Esophagus squamous epithelium (tissue), 5 donors: ENCODE data around the gene KCNG4. TPM values are rescaled to one million over a fixed set of nuclear protein-coding genes. Genes with fewer than 3 reads are reported as not detected.

Source experiments
- DNase-seq: peaks from one replicate; lab custom pipeline; 2025; lab: John Stamatoyannopoulos, UW
- H3K27ac ChIP-seq, 4 donors: fragments of 200-600 bp; sonication (generic); one replicate each; pipeline ENCODE4 v1.5.1; 2016 to 2019; ENCODE audit warnings: mild to moderate bottlenecking in 1 of 4
- H3K27me3 ChIP-seq, 4 donors: fragments of 200-600 bp; sonication (generic); 1 replicate in 3 of 4; 2 replicates in 1 of 4; pipeline versions ENCODE4 v1.5.1 to v1.6.0; 2017 to 2021; ENCODE audit warnings: antibody characterized with exemption in 1 of 4
- H3K36me3 ChIP-seq, 3 donors: fragments of 200-600 bp; sonication (generic); one replicate each; pipeline ENCODE4 v1.5.1; 2016 to 2019
- H3K4me1 ChIP-seq, 3 donors: fragments of 200-600 bp; sonication (generic); one replicate each; pipeline ENCODE4 v1.5.1; 2017 to 2019
- H3K4me3 ChIP-seq, 4 donors: fragments of 200-600 bp; sonication (generic); 1 replicate in 3 of 4; 2 replicates in 1 of 4; pipeline ENCODE4 v1.5.1; 2016 to 2019; ENCODE audit warnings: mild to moderate bottlenecking in 2 of 4, moderate library complexity in 1 of 4
- H3K9me3 ChIP-seq, 3 donors: fragments of 200-600 bp; sonication (generic); one replicate each; pipeline ENCODE4 v1.5.1; 2016 to 2019
- POLR2A ChIP-seq, 4 donors: fragments of 450-650 bp; IDR thresholded peaks; one replicate each; pipeline ENCODE4 v1.6.1; 2017; ENCODE audit warnings: antibody characterized with exemption in 4 of 4, mild to moderate bottlenecking in 4 of 4, moderate library complexity in 3 of 4
- WGBS, 2 donors: methylation state at CpG; one replicate each; pipeline ENCODE4 v1.1.5; 2018; 5-methylcytosine and 5-hydroxymethylcytosine counted together
- intact Hi-C: fragments of 100-400 bp; cut with DNase I; formaldehyde crosslinking; loops from one replicate; pipeline ENCODE4 v1.15.0; 2022
- total RNA-seq, 4 donors: library from RNA; depleted of rRNA; stranded (reverse); fragments of >200 nt; gene quantifications; one replicate each; pipeline ENCODE4 v1.1.0, GENCODE V29; 2016
- TF ChIP-seq, protein P1 (sequence below), 6 experiments: fragments of 450-650 bp in 4 of 6; fragments of 200-600 bp in 2 of 6; sonication (generic) in 2 of 6; IDR thresholded peaks; one replicate each; pipeline ENCODE4 v1.5.1; 2016 to 2019; ENCODE audit warnings: antibody characterized with exemption in 6 of 6, mild to moderate bottlenecking in 4 of 6, moderate library complexity in 4 of 6
- donor health status: DM: yes; HTN: yes; CAD: no.

KCNG4 gene
- total RNA-seq, 4 donors from 2014 or later: not detected

DNA sequence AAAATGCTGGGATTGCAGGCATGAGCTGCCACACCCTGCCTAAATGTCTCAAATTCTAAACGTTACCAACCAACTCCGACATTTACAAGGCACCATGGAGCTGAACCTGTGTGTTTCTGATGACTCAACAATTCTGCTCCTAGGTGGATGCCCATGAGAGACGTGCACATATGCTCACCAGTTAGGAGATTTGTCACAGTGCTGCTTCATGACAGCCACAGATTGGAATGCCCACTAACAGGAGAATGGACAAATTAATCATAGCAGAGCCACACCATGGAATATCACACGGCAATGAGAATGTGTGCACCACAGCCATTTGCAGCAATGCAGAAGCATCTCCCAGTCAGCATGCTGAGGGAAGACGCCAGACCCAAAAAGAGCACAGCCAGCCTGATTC lies 8.0 kb upstream of the KCNG4 start:
- Histone ChIP-seq H3K4me3 (no peak overlapping the region), H3K9me3 (no peaks in the 10 kb centered on the region), H3K27me3 (peaks cover 0 to 13% (median 0%) of the 10 kb centered on the region in 4 donors), H3K27ac (no peak overlapping the region), H3K4me1 (no peaks in the 10 kb centered on the region), H3K36me3 (no peaks in the 10 kb centered on the region)
- DNase-seq: no peak
- intact Hi-C loops: no loop called here
- WGBS, 2 donors: 81 to 93% methylated on average over 2 of the region's 5 CpGs
- no peak for TF ChIP-seq POLR2A (IDR thresholded peaks at IDR 0.05)
- TF ChIP-seq, protein P1, sequence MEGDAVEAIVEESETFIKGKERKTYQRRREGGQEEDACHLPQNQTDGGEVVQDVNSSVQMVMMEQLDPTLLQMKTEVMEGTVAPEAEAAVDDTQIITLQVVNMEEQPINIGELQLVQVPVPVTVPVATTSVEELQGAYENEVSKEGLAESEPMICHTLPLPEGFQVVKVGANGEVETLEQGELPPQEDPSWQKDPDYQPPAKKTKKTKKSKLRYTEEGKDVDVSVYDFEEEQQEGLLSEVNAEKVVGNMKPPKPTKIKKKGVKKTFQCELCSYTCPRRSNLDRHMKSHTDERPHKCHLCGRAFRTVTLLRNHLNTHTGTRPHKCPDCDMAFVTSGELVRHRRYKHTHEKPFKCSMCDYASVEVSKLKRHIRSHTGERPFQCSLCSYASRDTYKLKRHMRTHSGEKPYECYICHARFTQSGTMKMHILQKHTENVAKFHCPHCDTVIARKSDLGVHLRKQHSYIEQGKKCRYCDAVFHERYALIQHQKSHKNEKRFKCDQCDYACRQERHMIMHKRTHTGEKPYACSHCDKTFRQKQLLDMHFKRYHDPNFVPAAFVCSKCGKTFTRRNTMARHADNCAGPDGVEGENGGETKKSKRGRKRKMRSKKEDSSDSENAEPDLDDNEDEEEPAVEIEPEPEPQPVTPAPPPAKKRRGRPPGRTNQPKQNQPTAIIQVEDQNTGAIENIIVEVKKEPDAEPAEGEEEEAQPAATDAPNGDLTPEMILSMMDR (IDR thresholded peaks at IDR 0.05): no peak

GRCh38 chr16:84247331-84247730 lies 7.5 kb upstream of the KCNG4 start:
- Histone ChIP-seq H3K27me3 (peaks cover 0 to 18% (median 0%) of the 10 kb centered on the region in 4 donors), H3K9me3 (no peaks in the 10 kb centered on the region), H3K4me3 (no peak overlapping the region), H3K27ac (no peak overlapping the region), H3K4me1 (no peaks in the 10 kb centered on the region), H3K36me3 (no peaks in the 10 kb centered on the region)
- WGBS, 2 donors: 78 to 82% methylated on average over 6 of the region's 6 CpGs
- intact Hi-C loops: no loop called here
- DNase-seq: no peak
- TF ChIP-seq, protein P1 (IDR thresholded peaks at IDR 0.05): no peak
- no peak for TF ChIP-seq POLR2A (IDR thresholded peaks at IDR 0.05)

DNA sequence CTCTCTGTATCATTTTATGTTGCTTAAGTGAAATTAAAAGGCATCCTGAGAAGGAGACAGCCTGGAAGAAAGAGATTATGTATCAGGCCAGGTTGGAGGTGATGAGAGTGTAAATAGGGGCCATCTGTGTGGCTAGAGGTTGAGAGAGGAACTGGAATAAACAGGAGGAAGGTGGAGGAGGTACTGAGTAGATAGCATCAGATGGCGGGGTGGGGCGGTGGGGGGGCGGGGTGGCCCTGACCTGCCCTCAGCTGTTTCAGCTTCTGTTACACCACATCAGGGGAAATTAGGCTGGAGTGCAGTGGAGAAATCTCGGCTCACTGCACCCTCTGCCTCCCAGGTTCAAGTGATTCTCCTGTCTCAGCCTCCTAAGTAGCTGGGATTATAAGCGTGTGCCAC lies 6.9 kb upstream of the KCNG4 start:
- TF ChIP-seq POLR2A (IDR thresholded peaks at IDR 0.05): no peak
- TF ChIP-seq, protein P1 (IDR thresholded peaks at IDR 0.05): no peak
- Histone ChIP-seq H3K4me3 (no peak overlapping the region), H3K4me1 (no peaks in the 10 kb centered on the region), H3K27ac (no peak overlapping the region), H3K36me3 (no peaks in the 10 kb centered on the region), H3K9me3 (no peaks in the 10 kb centered on the region), H3K27me3 (peaks cover 0 to 22% (median 0%) of the 10 kb centered on the region in 4 donors)
- WGBS, 2 donors: 63 to 74% methylated on average over 4 of the region's 5 CpGs
- intact Hi-C loops: no loop called here
- no peak for DNase-seq

GRCh38 chr16:84245956-84246678 lies 6.3 kb upstream of the KCNG4 start:
- Histone ChIP-seq H3K4me1 (no peaks in the 10 kb centered on the region), H3K4me3 (no peak overlapping the region), H3K27ac (no peak overlapping the region), H3K36me3 (no peaks in the 10 kb centered on the region), H3K9me3 (no peaks in the 10 kb centered on the region), H3K27me3 (peaks cover 0 to 22% (median 0%) of the 10 kb centered on the region in 4 donors)
- DNase-seq: no peak
- TF ChIP-seq POLR2A (IDR thresholded peaks at IDR 0.05): no peak
- TF ChIP-seq, protein P1 (IDR thresholded peaks at IDR 0.05): no peak
- intact Hi-C loops: no loop called here
- 74 to 87% methylated on average over 7 to 10 of the region's 10 CpGs for WGBS, 2 donors

GRCh38 chr16:84244728-84245127 lies 4.9 kb upstream of the KCNG4 start:
- H3K4me3 ChIP-seq: no peak overlapping the region
- no peaks in the 10 kb centered on the region for H3K36me3 ChIP-seq
- H3K9me3 ChIP-seq: no peaks in the 10 kb centered on the region
- WGBS, 2 donors: 86 to 97% methylated on average over 2 of the region's 2 CpGs
- TF ChIP-seq, protein P1 (IDR thresholded peaks at IDR 0.05): no peak
- no peak for TF ChIP-seq POLR2A (IDR thresholded peaks at IDR 0.05)
- DNase-seq: no peak
- H3K4me1 ChIP-seq: no peaks in the 10 kb centered on the region
- no peak overlapping the region for H3K27ac ChIP-seq
- H3K27me3 ChIP-seq: peaks cover 0 to 30% (median 0%) of the 10 kb centered on the region in 4 donors
- intact Hi-C loops: no loop called here
